ENCODE results near the gene TRIM31. TPM values are rescaled to one million over a fixed set of nuclear protein-coding genes. Genes with fewer than 3 reads are reported as not detected.

TRIM31 gene
- total RNA-seq, 2 donors from 2014 or later = not detected

- H3K27ac Mint-ChIP-seq = no peak overlapping the region
- peaks cover 45 to 53% of the 10 kb centered on the region in 2 donors for H3K27me3 Mint-ChIP-seq
- no peak for DNase-seq (ENCODE audit: low spot score)
- ATAC-seq = no peak
- no peaks in the 10 kb centered on the region for H3K9me3 Mint-ChIP-seq
- H3K36me3 Mint-ChIP-seq = peaks cover 22% of the 10 kb centered on the region
- H3K4me3 Mint-ChIP-seq = no peak overlapping the region
- peaks cover 50 to 56% of the 10 kb centered on the region in 2 donors for H3K4me1 Mint-ChIP-seq (ENCODE audit: low read depth in 2 of 2)
Measured at GRCh38 chr6:30071858-30072257, 41.0 kb downstream of the TRIM31 start.

GRCh38 chr6:30071081-30071818 is 41.6 kb downstream of the TRIM31 start:
- DNase-seq (ENCODE audit: low spot score) = no peak
- H3K4me3 Mint-ChIP-seq = no peak overlapping the region
- no peak overlapping the region for H3K27ac Mint-ChIP-seq
- peaks cover 39 to 47% of the 10 kb centered on the region in 2 donors for H3K27me3 Mint-ChIP-seq
- peaks cover 22% of the 10 kb centered on the region for H3K36me3 Mint-ChIP-seq
- no peaks in the 10 kb centered on the region for H3K9me3 Mint-ChIP-seq
- H3K4me1 Mint-ChIP-seq (ENCODE audit: low read depth in 2 of 2) = peaks cover 50 to 57% of the 10 kb centered on the region in 2 donors
- no peak for ATAC-seq

- peaks cover 12 to 16% of the 10 kb centered on the region in 2 donors for H3K27me3 Mint-ChIP-seq
- DNase-seq (ENCODE audit: low spot score) (no peak), ATAC-seq (no peak)
- H3K27ac Mint-ChIP-seq = peak overlapping the region; percentile 96 to 99
- peaks cover 48 to 61% of the 10 kb centered on the region in 2 donors for H3K4me1 Mint-ChIP-seq (ENCODE audit: low read depth in 2 of 2)
- H3K4me3 Mint-ChIP-seq = peak overlapping the region; percentile 94
- no peaks in the 10 kb centered on the region for H3K9me3 Mint-ChIP-seq
- peaks cover 33% of the 10 kb centered on the region for H3K36me3 Mint-ChIP-seq
Measured at GRCh38 chr6:30067460-30068139, 45.3 kb downstream of the TRIM31 start.

GRCh38 chr6:30066577-30067459 is 46.1 kb downstream of the TRIM31 start, which contains the start of gene PPP1R11:
PPP1R11 (plus strand) TSS chr6:30067198; CDS start chr6:30067411, 213 bp downstream.
- Mint-ChIP-seq H3K4me3 (peak within 1 kb of the TSS; percentile 94), H3K4me1 (ENCODE audit: low read depth in 2 of 2) (peaks cover 48 to 59% of the 10 kb centered on the region in 2 donors), H3K27ac (peak within 1 kb of the TSS; percentile 96 to 99), H3K36me3 (peaks cover 35% of the 10 kb centered on the region), H3K27me3 (peaks cover 4 to 9% of the 10 kb centered on the region in 2 donors), H3K9me3 (no peaks in the 10 kb centered on the region)
- peak; percentile 99 for DNase-seq (ENCODE audit: low spot score)
- peak; percentile 99 to 100 for ATAC-seq

GRCh38 chr6:30066082-30066481 is 46.8 kb downstream of the TRIM31 start:
- Mint-ChIP-seq H3K36me3 (peaks cover 41% of the 10 kb centered on the region), H3K4me1 (ENCODE audit: low read depth in 2 of 2) (peaks cover 50 to 63% of the 10 kb centered on the region in 2 donors)
- ATAC-seq = no peak

GRCh38 chr6:30063315-30063714 is 49.6 kb downstream of the TRIM31 start:
- no peak for DNase-seq (ENCODE audit: low spot score)
- H3K27me3 Mint-ChIP-seq = no peaks in the 10 kb centered on the region
- H3K27ac Mint-ChIP-seq = peak overlapping the region; percentile 43 to 70
- H3K36me3 Mint-ChIP-seq = peaks cover 27% of the 10 kb centered on the region
- H3K4me1 Mint-ChIP-seq (ENCODE audit: low read depth in 2 of 2) = peaks cover 39 to 61% of the 10 kb centered on the region in 2 donors
- peak overlapping the region; percentile 59 for H3K4me3 Mint-ChIP-seq
- ATAC-seq = no peak
- no peaks in the 10 kb centered on the region for H3K9me3 Mint-ChIP-seq

More at GRCh38 chr6:30066082-30066481, 46.8 kb downstream of the TRIM31 start:
- Mint-ChIP-seq H3K9me3 (no peaks in the 10 kb centered on the region), H3K4me3 (peak overlapping the region; percentile 94), H3K27ac (peak overlapping the region; percentile 96 to 99), H3K27me3 (peaks cover 0 to 6% of the 10 kb centered on the region in 2 donors)
- no peak for DNase-seq (ENCODE audit: low spot score)

GRCh38 chr6:30062471-30063178 is 50.3 kb downstream of the TRIM31 start:
- Mint-ChIP-seq H3K27ac (peak overlapping the region; percentile 98 to 99), H3K4me3 (peak overlapping the region; percentile 99), H3K27me3 (no peaks in the 10 kb centered on the region), H3K9me3 (no peaks in the 10 kb centered on the region), H3K36me3 (peaks cover 22% of the 10 kb centered on the region), H3K4me1 (ENCODE audit: low read depth in 2 of 2) (peaks cover 32 to 54% of the 10 kb centered on the region in 2 donors)
- no peak for DNase-seq (ENCODE audit: low spot score)
- no peak for ATAC-seq

- H3K9me3 Mint-ChIP-seq = no peaks in the 10 kb centered on the region
- H3K36me3 Mint-ChIP-seq = peaks cover 27% of the 10 kb centered on the region
- peaks cover 29 to 48% of the 10 kb centered on the region in 2 donors for H3K4me1 Mint-ChIP-seq (ENCODE audit: low read depth in 2 of 2)
Measured at GRCh38 chr6:30061858-30062458, 50.9 kb downstream of the TRIM31 start.

GRCh38 chr6:30061092-30061857 is 51.6 kb downstream of the TRIM31 start, which contains the start of gene POLR1H:
POLR1H (plus strand) TSS chr6:30061265; CDS start chr6:30061525, 260 bp downstream.
- ATAC-seq (peak; percentile 96 to 97), DNase-seq (ENCODE audit: low spot score) (peak; percentile 90)
- Mint-ChIP-seq H3K4me3 (peak within 1 kb of the TSS; percentile 99), H3K36me3 (peaks cover 33% of the 10 kb centered on the region), H3K4me1 (ENCODE audit: low read depth in 2 of 2) (peaks cover 22 to 41% of the 10 kb centered on the region in 2 donors), H3K9me3 (no peaks in the 10 kb centered on the region), H3K27ac (peak within 1 kb of the TSS; percentile 98 to 99), H3K27me3 (no peaks in the 10 kb centered on the region)

More at GRCh38 chr6:30061858-30062458, 50.9 kb downstream of the TRIM31 start:
- no peak for DNase-seq (ENCODE audit: low spot score)
- Mint-ChIP-seq H3K27me3 (no peaks in the 10 kb centered on the region), H3K27ac (peak overlapping the region; percentile 98 to 99), H3K4me3 (peak overlapping the region; percentile 99)
- peak in 1 of 2 donors; percentile 72 for ATAC-seq

GRCh38 chr6:30060606-30061091 is 52.2 kb downstream of the TRIM31 start:
- Mint-ChIP-seq H3K4me1 (ENCODE audit: low read depth in 2 of 2) (peaks cover 18 to 35% of the 10 kb centered on the region in 2 donors), H3K27ac (peak overlapping the region; percentile 98 to 99), H3K9me3 (no peaks in the 10 kb centered on the region), H3K27me3 (no peaks in the 10 kb centered on the region), H3K4me3 (peak overlapping the region; percentile 99), H3K36me3 (peaks cover 33% of the 10 kb centered on the region)
- ATAC-seq (peak; percentile 20 to 25), DNase-seq (ENCODE audit: low spot score) (no peak)

GRCh38 chr6:30055513-30055912 is 57.4 kb downstream of the TRIM31 start:
- Mint-ChIP-seq H3K4me3 (no peak overlapping the region), H3K4me1 (ENCODE audit: low read depth in 2 of 2) (peaks cover 4 to 7% of the 10 kb centered on the region in 2 donors), H3K9me3 (no peaks in the 10 kb centered on the region), H3K36me3 (peaks cover 21% of the 10 kb centered on the region), H3K27me3 (no peaks in the 10 kb centered on the region), H3K27ac (no peak overlapping the region)
- DNase-seq (ENCODE audit: low spot score) = no peak
- no peak for ATAC-seq

GRCh38 chr6:30053682-30054081 is 59.2 kb downstream of the TRIM31 start:
- Mint-ChIP-seq H3K36me3 (peaks cover 21% of the 10 kb centered on the region), H3K9me3 (no peaks in the 10 kb centered on the region), H3K27me3 (no peaks in the 10 kb centered on the region), H3K4me3 (no peak overlapping the region), H3K4me1 (ENCODE audit: low read depth in 2 of 2) (peaks cover 0 to 3% of the 10 kb centered on the region in 2 donors), H3K27ac (no peak overlapping the region)
- ATAC-seq (no peak), DNase-seq (ENCODE audit: low spot score) (no peak)
